ENCODE results near the gene E2F4. TPM values are rescaled to one million over a fixed set of nuclear protein-coding genes. Genes with fewer than 3 reads are reported as not detected.
A peak's percentile ranks its signal among the peaks of the same experiment; 100 is the strongest.

E2F4 gene, protein sequence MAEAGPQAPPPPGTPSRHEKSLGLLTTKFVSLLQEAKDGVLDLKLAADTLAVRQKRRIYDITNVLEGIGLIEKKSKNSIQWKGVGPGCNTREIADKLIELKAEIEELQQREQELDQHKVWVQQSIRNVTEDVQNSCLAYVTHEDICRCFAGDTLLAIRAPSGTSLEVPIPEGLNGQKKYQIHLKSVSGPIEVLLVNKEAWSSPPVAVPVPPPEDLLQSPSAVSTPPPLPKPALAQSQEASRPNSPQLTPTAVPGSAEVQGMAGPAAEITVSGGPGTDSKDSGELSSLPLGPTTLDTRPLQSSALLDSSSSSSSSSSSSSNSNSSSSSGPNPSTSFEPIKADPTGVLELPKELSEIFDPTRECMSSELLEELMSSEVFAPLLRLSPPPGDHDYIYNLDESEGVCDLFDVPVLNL
- 134 and 141 TPM in 2 replicates for total RNA-seq (2014; rRNA removed; shearing (Covaris generic))

- H3K4me3 ChIP-seq, result peak within 1 kb of the TSS; percentile 92
Observed at GRCh38 chr16:67191995-67192681, at the start of gene E2F4. Gene E2F4 (plus strand): TSS chr16:67192155. CDS start chr16:67192228, 73 bp downstream.

GRCh38 chr16:67142342-67142741 lies 49.6 kb upstream of the E2F4 start:
- Histone ChIP-seq H3K36me3 (peaks cover 73% of the 10 kb centered on the region), H3K4me1 (no peaks in the 10 kb centered on the region), H3K4me3 (no peak overlapping the region), H3K27ac (no peak overlapping the region), H3K9me3 (replicated peaks) (no peaks in the 10 kb centered on the region), H3K27me3 (no peaks in the 10 kb centered on the region)
- no peak for DNase-seq

More at GRCh38 chr16:67191995-67192681, at the start of gene E2F4:
- H3K36me3 ChIP-seq, result peaks cover 36% of the 10 kb centered on the region
- H3K27me3 ChIP-seq, result no peaks in the 10 kb centered on the region
- peaks cover 16% of the 10 kb centered on the region for H3K4me1 ChIP-seq
- peak; percentile 93 to 96 for DNase-seq
- no peaks in the 10 kb centered on the region for H3K9me3 ChIP-seq (replicated peaks)
- H3K27ac ChIP-seq, result peak within 1 kb of the TSS; percentile 44

DNA sequence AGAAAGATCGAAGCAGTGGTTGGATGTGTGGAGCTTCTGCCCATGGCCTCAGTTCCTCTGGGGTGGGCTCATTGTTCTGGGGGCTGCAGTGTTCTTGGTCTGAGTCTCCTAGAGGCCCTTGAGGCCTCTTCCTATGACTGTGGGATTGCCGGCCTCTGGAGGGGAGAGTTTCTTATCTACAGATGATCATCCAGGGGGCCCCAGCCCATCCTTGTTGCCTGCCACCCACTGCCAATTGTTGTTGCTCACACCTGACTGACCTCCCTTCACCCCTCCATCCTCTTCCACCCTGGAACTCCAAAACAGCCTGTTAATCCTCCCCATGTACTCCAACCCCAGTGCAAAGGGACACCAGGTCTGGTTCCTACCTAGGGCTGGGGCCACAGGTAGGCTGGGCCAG lies 47.0 kb upstream of the E2F4 start:
- H3K4me3 ChIP-seq, result no peak overlapping the region
- no peaks in the 10 kb centered on the region for H3K4me1 ChIP-seq
- no peaks in the 10 kb centered on the region for H3K9me3 ChIP-seq (replicated peaks)
- DNase-seq, result no peak
- H3K36me3 ChIP-seq, result peaks cover 59% of the 10 kb centered on the region
- H3K27ac ChIP-seq, result no peak overlapping the region
- H3K27me3 ChIP-seq, result no peaks in the 10 kb centered on the region

DNA sequence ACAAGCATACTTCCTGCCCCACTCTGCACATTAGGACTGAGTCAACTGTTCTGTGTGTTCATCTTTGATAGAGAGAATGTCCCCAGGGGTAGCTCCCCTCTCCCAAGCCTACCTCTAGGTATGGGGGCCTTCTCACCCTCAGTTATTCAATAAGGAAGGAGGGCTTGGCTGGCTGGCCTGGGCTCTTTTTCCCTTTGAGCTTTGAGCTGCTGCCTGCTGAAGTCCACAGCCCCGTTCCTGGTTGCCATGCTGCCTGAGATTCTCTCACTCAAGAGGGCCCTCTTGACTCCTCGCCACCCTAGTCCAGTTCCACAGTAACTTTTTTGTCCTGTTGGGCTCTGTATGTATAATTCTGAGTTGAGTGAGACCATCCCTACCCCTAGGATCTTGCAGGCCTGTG lies 46.2 kb upstream of the E2F4 start:
- H3K36me3 ChIP-seq, result peaks cover 51% of the 10 kb centered on the region
- no peaks in the 10 kb centered on the region for H3K9me3 ChIP-seq (replicated peaks)
- H3K27ac ChIP-seq, result no peak overlapping the region
- no peaks in the 10 kb centered on the region for H3K4me1 ChIP-seq
- no peak overlapping the region for H3K4me3 ChIP-seq
- DNase-seq, result no peak
- no peaks in the 10 kb centered on the region for H3K27me3 ChIP-seq

DNA sequence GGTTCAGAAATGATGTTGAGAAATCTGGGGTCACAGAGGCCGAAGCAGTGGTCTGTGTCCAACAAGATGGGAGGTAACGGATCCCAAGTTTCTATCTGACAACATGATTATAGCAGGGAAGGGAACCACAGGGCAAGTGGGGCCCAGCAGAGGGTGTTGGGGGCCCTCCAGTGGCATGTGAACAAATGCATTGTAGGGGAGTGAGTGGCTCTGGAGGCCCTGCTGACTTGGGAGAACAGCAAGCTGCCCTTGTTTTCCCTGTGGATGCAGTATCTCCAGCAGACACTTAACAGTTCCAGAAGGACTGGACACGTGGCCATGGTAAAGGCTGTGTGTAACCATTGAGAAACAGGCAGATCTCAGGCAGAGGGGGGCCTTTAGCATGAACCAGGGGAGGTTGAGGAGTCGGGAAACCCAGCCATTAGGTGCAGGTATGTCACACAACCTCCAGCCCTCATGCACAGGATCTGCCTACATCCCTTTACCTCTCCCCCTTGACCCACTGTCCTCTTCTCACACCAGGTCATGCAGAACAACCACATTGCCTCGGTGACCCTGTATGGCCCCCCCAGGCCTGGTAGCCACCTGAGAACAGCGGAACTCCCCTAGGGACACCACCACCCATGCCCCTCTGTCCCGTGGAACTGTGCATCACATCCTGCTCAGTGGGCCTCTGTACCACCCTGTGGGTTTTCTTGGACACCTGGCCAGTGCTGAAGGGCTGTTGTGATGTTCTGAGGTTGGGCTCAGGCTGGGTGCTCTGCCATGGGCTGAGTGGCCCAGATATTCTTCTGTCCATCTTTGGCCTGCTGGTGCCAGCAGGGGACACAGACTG lies 45.2 kb upstream of the E2F4 start:
- Histone ChIP-seq H3K27ac (no peak overlapping the region), H3K9me3 (replicated peaks) (no peaks in the 10 kb centered on the region), H3K27me3 (no peaks in the 10 kb centered on the region), H3K4me1 (peaks cover 3% of the 10 kb centered on the region; the same call in 1 of the 2 replicates), H3K36me3 (peaks cover 44% of the 10 kb centered on the region), H3K4me3 (no peak overlapping the region)
- DNase-seq, result no peak

GRCh38 chr16:67147437-67148140 lies 44.4 kb upstream of the E2F4 start:
- Histone ChIP-seq H3K4me1 (peaks cover 6% of the 10 kb centered on the region; the same call in 1 of the 2 replicates), H3K27ac (no peak overlapping the region), H3K27me3 (no peaks in the 10 kb centered on the region), H3K36me3 (peaks cover 41% of the 10 kb centered on the region), H3K9me3 (replicated peaks) (no peaks in the 10 kb centered on the region), H3K4me3 (no peak overlapping the region)
- DNase-seq, result no peak

DNA sequence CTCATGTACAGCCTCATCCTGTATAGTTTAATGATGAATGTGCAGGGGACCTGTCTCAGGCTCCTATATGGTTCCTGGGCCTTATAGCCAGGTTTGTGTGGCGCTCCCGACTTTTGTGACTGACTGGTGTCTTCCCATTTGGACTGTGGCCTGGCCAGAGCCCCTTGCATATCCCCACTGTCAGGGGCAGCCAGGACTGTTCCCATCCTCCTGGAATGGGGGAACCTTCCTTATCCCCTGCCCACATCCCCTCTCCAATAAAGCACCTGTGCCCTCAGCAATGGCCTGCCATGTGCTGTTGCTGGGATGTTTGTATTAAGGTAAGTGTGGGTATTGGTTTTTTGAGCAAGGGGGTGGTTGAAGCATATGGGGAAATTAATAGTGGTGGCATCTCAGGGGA lies 43.7 kb upstream of the E2F4 start:
- DNase-seq, result no peak
- H3K27me3 ChIP-seq, result no peaks in the 10 kb centered on the region
- H3K27ac ChIP-seq, result no peak overlapping the region
- H3K9me3 ChIP-seq (replicated peaks), result no peaks in the 10 kb centered on the region
- peaks cover 34% of the 10 kb centered on the region for H3K36me3 ChIP-seq
- H3K4me3 ChIP-seq, result no peak overlapping the region
- H3K4me1 ChIP-seq, result peaks cover 6% of the 10 kb centered on the region; the same call in 1 of the 2 replicates

GRCh38 chr16:67148656-67149275 lies 43.2 kb upstream of the E2F4 start:
- Histone ChIP-seq H3K4me3 (no peak overlapping the region), H3K27ac (no peak overlapping the region), H3K9me3 (replicated peaks) (no peaks in the 10 kb centered on the region), H3K27me3 (no peaks in the 10 kb centered on the region), H3K4me1 (peaks cover 6% of the 10 kb centered on the region; the same call in 1 of the 2 replicates), H3K36me3 (peaks cover 30% of the 10 kb centered on the region)
- DNase-seq, result no peak

DNA sequence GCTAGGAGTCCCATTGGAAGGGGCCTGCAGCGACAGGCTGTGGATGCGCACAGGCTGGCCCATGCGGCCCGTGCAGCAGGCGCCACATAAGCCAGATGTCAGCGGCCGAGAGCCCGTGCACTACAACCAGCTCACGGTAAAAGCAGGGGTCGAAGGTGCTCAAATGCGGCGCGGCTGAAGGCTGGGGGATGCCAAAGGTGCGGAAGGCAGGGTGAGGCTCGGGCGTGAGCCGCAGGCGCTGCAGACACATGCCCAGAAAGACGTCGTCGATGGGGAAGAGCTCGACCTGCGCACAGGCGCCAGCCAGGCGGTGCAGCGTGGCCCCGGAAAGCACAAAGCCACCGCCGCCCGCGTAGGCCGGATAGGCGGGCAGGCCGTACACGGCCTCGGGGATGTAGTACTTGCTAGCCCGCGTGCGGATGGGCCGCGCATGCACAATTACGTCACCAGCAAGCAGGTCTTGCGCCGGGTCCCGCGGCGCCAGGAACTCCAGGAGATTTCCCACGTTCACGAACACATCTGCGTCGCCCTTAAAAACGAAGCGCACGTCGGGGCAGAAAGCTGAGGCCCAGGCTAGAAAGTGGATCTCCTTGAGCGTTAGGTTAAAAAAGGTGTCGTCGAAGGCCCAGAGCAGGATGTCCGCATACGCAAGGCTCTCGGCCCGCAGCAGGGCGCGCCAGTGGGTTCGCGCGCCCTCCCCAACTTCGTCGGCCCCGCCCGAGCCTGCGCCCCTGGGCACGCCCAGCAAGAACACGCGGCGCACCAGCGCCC lies 42.5 kb upstream of the E2F4 start:
- no peak for DNase-seq
- H3K4me3 ChIP-seq, result no peak overlapping the region
- H3K27ac ChIP-seq, result no peak overlapping the region
- peaks cover 25% of the 10 kb centered on the region; the same call in 1 of the 2 replicates for H3K36me3 ChIP-seq
- no peaks in the 10 kb centered on the region for H3K9me3 ChIP-seq (replicated peaks)
- H3K27me3 ChIP-seq, result no peaks in the 10 kb centered on the region
- peaks cover 6% of the 10 kb centered on the region; the same call in 1 of the 2 replicates for H3K4me1 ChIP-seq

DNA sequence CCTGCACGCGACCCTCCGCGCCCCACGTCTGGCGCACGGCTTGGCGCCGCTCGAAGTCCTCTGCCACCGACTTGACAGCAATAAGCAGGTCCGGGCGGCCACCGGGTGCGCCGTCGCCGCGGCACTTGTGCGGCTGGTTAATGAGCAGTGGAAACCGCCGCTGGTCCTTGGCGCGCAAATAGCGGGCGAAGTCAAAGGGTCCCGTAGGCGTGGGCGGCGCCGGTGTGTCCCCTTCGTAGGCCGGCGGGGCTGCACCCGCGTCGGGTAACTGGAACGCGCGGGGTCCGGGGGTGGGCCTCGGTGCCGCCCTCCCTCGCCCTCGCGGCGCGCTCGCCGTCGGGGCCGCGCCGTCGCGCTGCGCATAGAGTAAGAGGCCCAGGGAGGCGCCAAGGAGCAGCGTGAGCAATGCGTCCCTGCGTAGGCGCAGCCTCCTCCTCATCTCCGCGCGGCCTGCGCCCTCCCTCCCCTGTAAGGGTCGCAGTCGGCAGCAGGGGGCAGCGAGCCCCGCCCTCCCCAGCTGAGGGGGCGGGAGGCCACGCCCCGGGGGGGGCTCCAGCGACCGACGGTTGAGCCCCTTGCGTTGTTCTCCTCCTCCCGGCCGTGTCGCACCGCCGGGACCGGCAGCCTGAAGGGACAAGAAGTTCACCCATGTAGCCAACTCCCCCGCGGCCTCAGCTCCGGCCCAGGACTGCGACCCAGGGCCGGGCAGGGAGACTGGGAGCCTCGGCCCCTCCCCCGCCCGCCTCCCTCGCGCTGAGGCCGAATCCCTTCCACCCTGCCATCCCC lies 41.7 kb upstream of the E2F4 start:
- DNase-seq, result peak in 1 of 2 experiments; percentile 61
- Histone ChIP-seq H3K4me3 (peak overlapping the region; percentile 67), H3K4me1 (peaks cover 6% of the 10 kb centered on the region; the same call in 1 of the 2 replicates), H3K36me3 (peaks cover 22% of the 10 kb centered on the region; the same call in 1 of the 2 replicates), H3K27ac (peak overlapping the region; percentile 71), H3K27me3 (no peaks in the 10 kb centered on the region), H3K9me3 (replicated peaks) (no peaks in the 10 kb centered on the region)

- H3K27ac ChIP-seq, result peak within 1 kb of the TSS; percentile 71
- DNase-seq, result peak; percentile 89 to 91
- H3K27me3 ChIP-seq, result peaks cover 4% of the 10 kb centered on the region; the same call in 1 of the 2 replicates
- peak within 1 kb of the TSS; percentile 67 for H3K4me3 ChIP-seq
- H3K9me3 ChIP-seq (replicated peaks), result no peaks in the 10 kb centered on the region
- H3K4me1 ChIP-seq, result peaks cover 6% of the 10 kb centered on the region; the same call in 1 of the 2 replicates
- peaks cover 15% of the 10 kb centered on the region; the same call in 1 of the 2 replicates for H3K36me3 ChIP-seq
Observed at GRCh38 chr16:67150833-67151396, 41.0 kb upstream of the E2F4 start, which contains the start of gene B3GNT9. Gene B3GNT9 (minus strand): TSS chr16:67150998. CDS start chr16:67150485, 513 bp downstream.

All from SJCRH30 (cell line).